H9 (cell line): ENCODE data around the gene FXYD6. TPM values are rescaled to one million over a fixed set of nuclear protein-coding genes. Genes with fewer than 3 reads are reported as not detected.

Experiments
- DNase-seq: peaks from one replicate; pipeline ENCODE4 v3.0.0-alpha.2; 2017
- H2AFZ ChIP-seq: one replicate; pipeline ENCODE4 v1.6.1; 2013; ENCODE audit warnings: mild to moderate bottlenecking, low read length, control low read depth, moderate library complexity
- H2AK5ac ChIP-seq: 2 replicates; pipeline ENCODE4 v1.6.1; 2013; ENCODE audit warnings: low read length, control low read depth, mixed read lengths; ENCODE audit not compliant: insufficient read length
- H2BK120ac ChIP-seq: one replicate; pipeline ENCODE4 v1.6.1; 2013; ENCODE audit warnings: low read depth, mild to moderate bottlenecking, low read length, control low read depth, inconsistent platforms; ENCODE audit not compliant: poor library complexity, severe bottlenecking
- H2BK12ac ChIP-seq: 2 replicates; pipeline ENCODE4 v1.6.1; 2013; ENCODE audit warnings: low read length, control low read depth, mixed read lengths, low read depth; ENCODE audit not compliant: insufficient read length
- H2BK15ac ChIP-seq: 2 replicates; pipeline ENCODE4 v1.6.1; 2013; ENCODE audit warnings: low read depth, low read length, control low read depth
- H2BK20ac ChIP-seq: one replicate; pipeline ENCODE4 v1.6.1; 2013; ENCODE audit warnings: low read depth, mild to moderate bottlenecking, low read length, control low read depth, inconsistent platforms; ENCODE audit not compliant: poor library complexity, severe bottlenecking
- H2BK5ac ChIP-seq: 2 replicates; pipeline ENCODE4 v1.6.1; 2013; ENCODE audit warnings: low read length, control low read depth, mixed read lengths; ENCODE audit not compliant: insufficient read length
- H3K14ac ChIP-seq: 2 replicates; pipeline ENCODE4 v1.6.1; 2013; ENCODE audit warnings: low read length, control low read depth; ENCODE audit not compliant: insufficient read depth
- H3K18ac ChIP-seq: 2 replicates; pipeline ENCODE4 v1.6.1; 2013; ENCODE audit warnings: low read depth, mild to moderate bottlenecking, mixed read lengths, low read length, control low read depth; ENCODE audit not compliant: insufficient read length
- H3K23ac ChIP-seq: 2 replicates; pipeline ENCODE4 v1.6.1; 2013; ENCODE audit warnings: low read length, control low read depth, mixed read lengths, low read depth; ENCODE audit not compliant: insufficient read length
- H3K23me2 ChIP-seq: 2 replicates; pipeline ENCODE4 v1.6.1; 2013; ENCODE audit warnings: low read depth, mild to moderate bottlenecking, mixed read lengths, low read length, control low read depth; ENCODE audit not compliant: insufficient read length, poor library complexity, severe bottlenecking
- H3K27ac ChIP-seq: 2 replicates; pipeline ENCODE4 v1.5.1; 2013; ENCODE audit warnings: low read length, control low read depth, mixed read lengths, low read depth; ENCODE audit not compliant: insufficient read length
- H3K27me3 ChIP-seq: 2 replicates; pipeline ENCODE4 v1.6.1; 2013; ENCODE audit warnings: low read length, control low read depth, inconsistent platforms; ENCODE audit not compliant: insufficient read depth
- H3K4ac ChIP-seq: 2 replicates; pipeline ENCODE4 v1.6.1; 2013; ENCODE audit warnings: low read depth, mild to moderate bottlenecking, control low read depth, inconsistent platforms, low read length, moderate library complexity
- H3K4me1 ChIP-seq: 2 replicates; pipeline ENCODE4 v1.6.1; 2013; ENCODE audit warnings: low read length, control low read depth, inconsistent platforms; ENCODE audit not compliant: insufficient read depth
- H3K4me2 ChIP-seq: 2 replicates; pipeline ENCODE4 v1.6.1; 2013; ENCODE audit warnings: low read length, control low read depth, mixed read lengths; ENCODE audit not compliant: insufficient read length, insufficient read depth
- H3K56ac ChIP-seq: 2 replicates; pipeline ENCODE4 v1.6.1; 2013; ENCODE audit warnings: low read depth, mild to moderate bottlenecking, mixed read lengths, low read length, control low read depth; ENCODE audit not compliant: insufficient read length
- H3K79me1 ChIP-seq: 2 replicates; pipeline ENCODE4 v1.6.1; 2013; ENCODE audit warnings: low read depth, mild to moderate bottlenecking, moderate library complexity, low read length, control low read depth, inconsistent platforms; ENCODE audit not compliant: insufficient read depth, poor library complexity, severe bottlenecking
- H3K79me2 ChIP-seq: 2 replicates; pipeline ENCODE4 v1.6.1; 2013; ENCODE audit warnings: low read length, control low read depth, inconsistent platforms; ENCODE audit not compliant: insufficient read depth
- H3K9ac ChIP-seq: 2 replicates; pipeline ENCODE4 v1.6.1; 2013; ENCODE audit warnings: low read length, control low read depth, mixed read lengths; ENCODE audit not compliant: insufficient read length; ENCODE audit errors: extremely low read depth
- H3K9me3 ChIP-seq: one replicate; pipeline ENCODE4 v1.6.1; 2013; ENCODE audit warnings: low read depth, low read length, inconsistent platforms; ENCODE audit not compliant: control insufficient read depth
- H3T11ph ChIP-seq: one replicate; pipeline ENCODE4 v1.6.1; 2013; ENCODE audit warnings: mild to moderate bottlenecking, low read length, control low read depth, inconsistent platforms
- H4K20me1 ChIP-seq: one replicate; pipeline ENCODE4 v1.6.1; 2013; ENCODE audit not compliant: control insufficient read depth, insufficient read length, insufficient read depth
- H4K5ac ChIP-seq: 2 replicates; pipeline ENCODE4 v1.6.1; 2013; ENCODE audit warnings: low read depth, mild to moderate bottlenecking, mixed read lengths, low read length, control low read depth; ENCODE audit not compliant: insufficient read length
- H4K8ac ChIP-seq: replicated peaks from 2 replicates; pipeline ENCODE4 v1.6.1; 2013; ENCODE audit warnings: low read length, control low read depth, mixed read lengths, low read depth; ENCODE audit not compliant: insufficient read length
- H4K91ac ChIP-seq: 2 replicates; pipeline ENCODE4 v1.6.1; 2013; ENCODE audit warnings: low read depth, mild to moderate bottlenecking, moderate library complexity, mixed read lengths, low read length, control low read depth; ENCODE audit not compliant: insufficient read length
- H3K27ac Mint-ChIP-seq, 3 experiments: 2 replicates in 2 of 3; 3 replicates in 1 of 3; pipeline ENCODE4 v1.8.0; 2020 to 2021; ENCODE audit warnings: mixed read lengths in 3 of 3, mild to moderate bottlenecking in 1 of 3, moderate library complexity in 1 of 3
- H3K27me3 Mint-ChIP-seq: 2 replicates; pipeline ENCODE4 v1.8.0; 2021; ENCODE audit warnings: low read depth, mild to moderate bottlenecking, moderate library complexity, mixed read lengths
- H3K36me3 Mint-ChIP-seq, 3 experiments: 2 replicates in 2 of 3; 3 replicates in 1 of 3; pipeline ENCODE4 v1.8.0; 2020 to 2021; ENCODE audit warnings: low read depth in 3 of 3, mixed read lengths in 3 of 3; ENCODE audit not compliant: insufficient read depth in 1 of 3
- H3K4me1 Mint-ChIP-seq, 2 experiments: 2 replicates each; pipeline ENCODE4 v1.8.0; 2020; ENCODE audit warnings: mixed read lengths in 2 of 2
- H3K4me3 Mint-ChIP-seq, 2 experiments: 2 replicates in 1 of 2; 3 replicates in 1 of 2; pipeline ENCODE4 v1.8.0; 2020 to 2021; ENCODE audit warnings: mild to moderate bottlenecking in 2 of 2, mixed read lengths in 2 of 2, moderate library complexity in 1 of 2
- H3K9me3 Mint-ChIP-seq, 2 experiments: 2 replicates in 1 of 2; 3 replicates in 1 of 2; pipeline ENCODE4 v1.8.0; 2020; ENCODE audit warnings: mild to moderate bottlenecking in 2 of 2, mixed read lengths in 2 of 2, moderate library complexity in 1 of 2
- WGBS: extraction: QIAGEN DNeasy Blood & Tissue Kit; methylation state at CpG from one replicate; pipeline ENCODE4 v1.1.7; 2013; ENCODE audit warnings: missing lambda C conversion rate, low lambda C conversion rate, mixed read lengths; ENCODE audit not compliant: insufficient read length; ENCODE audit errors: extremely low coverage; 5-methylcytosine and 5-hydroxymethylcytosine counted together
- total RNA-seq: library from RNA; stranded (reverse); gene quantifications from 2 replicates; pipeline ENCODE4 v1.2.1, GENCODE V29; 2021
- TF ChIP-seq, protein P1 (sequence below): fragments of 200-600 bp; sonication (generic); conservative IDR thresholded peaks from 3 replicates; pipeline ENCODE4 v1.8.0; 2021; ENCODE audit warnings: antibody characterized with exemption, mild to moderate bottlenecking

FXYD6 gene
- total RNA-seq, 1 experiment from 2014 or later, result 18.3 TPM

DNA sequence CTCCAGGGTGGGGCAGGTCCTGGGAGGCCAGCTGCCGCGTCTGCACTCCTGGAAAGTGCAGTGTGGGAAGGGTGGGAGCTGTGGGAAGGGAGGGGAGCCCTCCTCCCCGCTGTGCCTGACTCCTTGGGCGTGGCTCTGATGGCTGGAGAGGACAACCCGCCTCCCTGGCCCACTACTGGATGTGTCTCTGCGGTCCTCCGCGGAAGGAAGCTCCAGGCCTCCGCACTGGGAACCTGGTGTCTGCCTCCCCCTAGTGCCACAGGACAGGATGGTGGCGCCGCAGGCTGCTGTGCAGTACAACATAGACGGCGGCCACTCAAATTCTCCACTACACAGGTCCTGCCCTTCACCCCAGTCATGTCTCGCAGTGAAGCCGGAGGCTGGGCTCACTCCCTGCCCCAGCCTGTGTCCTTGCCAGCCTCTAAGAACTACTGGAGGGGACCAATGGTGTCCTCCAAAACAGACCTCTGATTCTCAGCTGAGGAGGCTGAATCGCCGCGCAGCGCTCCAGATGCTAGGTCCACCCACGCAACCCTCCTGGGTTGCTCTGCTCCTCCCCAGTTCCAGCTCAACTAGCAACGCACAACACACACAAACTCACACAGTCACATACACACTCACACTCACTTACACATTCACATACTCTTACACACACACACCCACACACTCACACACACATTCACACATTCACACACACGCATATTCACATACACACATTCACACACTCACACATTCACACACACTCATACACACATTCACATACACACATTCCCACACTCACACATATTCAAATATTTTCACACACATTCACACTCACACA is 67.0 kb downstream of the FXYD6 start:
- Histone ChIP-seq H2AFZ (no peak overlapping the region), H4K20me1 (no peaks in the 10 kb centered on the region), H3K27me3 (no peaks in the 10 kb centered on the region), H3K79me2 (no peaks in the 10 kb centered on the region), H3K9ac (no peak overlapping the region), H3K23me2 (no peaks in the 10 kb centered on the region), H4K91ac (no peak overlapping the region), H2BK15ac (no peak overlapping the region), H3K56ac (no peak overlapping the region), H2BK120ac (no peak overlapping the region), H3K9me3 (no peaks in the 10 kb centered on the region), H2AK5ac (no peak overlapping the region), H2BK5ac (no peak overlapping the region), H3K4me2 (no peak overlapping the region), H4K5ac (no peak overlapping the region), H3K14ac (no peak overlapping the region), H3K79me1 (no peaks in the 10 kb centered on the region), H3K4ac (no peak overlapping the region), H3K4me1 (no peaks in the 10 kb centered on the region), H3K18ac (no peak overlapping the region), H3T11ph (no peak overlapping the region), H3K23ac (no peak overlapping the region), H2BK20ac (no peak overlapping the region), H3K27ac (no peak overlapping the region), H2BK12ac (no peak overlapping the region), H4K8ac (no peak overlapping the region)
- no peak overlapping the region for H3K27ac Mint-ChIP-seq
- peak overlapping the region in 1 of 2 experiments; percentile 4; a peak in 2 of 5 replicates for H3K4me3 Mint-ChIP-seq
- TF ChIP-seq, protein P1, sequence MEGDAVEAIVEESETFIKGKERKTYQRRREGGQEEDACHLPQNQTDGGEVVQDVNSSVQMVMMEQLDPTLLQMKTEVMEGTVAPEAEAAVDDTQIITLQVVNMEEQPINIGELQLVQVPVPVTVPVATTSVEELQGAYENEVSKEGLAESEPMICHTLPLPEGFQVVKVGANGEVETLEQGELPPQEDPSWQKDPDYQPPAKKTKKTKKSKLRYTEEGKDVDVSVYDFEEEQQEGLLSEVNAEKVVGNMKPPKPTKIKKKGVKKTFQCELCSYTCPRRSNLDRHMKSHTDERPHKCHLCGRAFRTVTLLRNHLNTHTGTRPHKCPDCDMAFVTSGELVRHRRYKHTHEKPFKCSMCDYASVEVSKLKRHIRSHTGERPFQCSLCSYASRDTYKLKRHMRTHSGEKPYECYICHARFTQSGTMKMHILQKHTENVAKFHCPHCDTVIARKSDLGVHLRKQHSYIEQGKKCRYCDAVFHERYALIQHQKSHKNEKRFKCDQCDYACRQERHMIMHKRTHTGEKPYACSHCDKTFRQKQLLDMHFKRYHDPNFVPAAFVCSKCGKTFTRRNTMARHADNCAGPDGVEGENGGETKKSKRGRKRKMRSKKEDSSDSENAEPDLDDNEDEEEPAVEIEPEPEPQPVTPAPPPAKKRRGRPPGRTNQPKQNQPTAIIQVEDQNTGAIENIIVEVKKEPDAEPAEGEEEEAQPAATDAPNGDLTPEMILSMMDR, result peak; percentile 68
- peaks cover 37% of the 10 kb centered on the region for H3K27me3 Mint-ChIP-seq
- no peaks in the 10 kb centered on the region for H3K9me3 Mint-ChIP-seq
- peak; percentile 81 for DNase-seq
- peaks cover 19 to 31% of the 10 kb centered on the region in 2 experiments for H3K4me1 Mint-ChIP-seq
- H3K36me3 Mint-ChIP-seq, result no peaks in the 10 kb centered on the region
- WGBS, result 100% methylated on average over 1 of the region's 22 CpGs
